HepG2 (cell line): ENCODE measurements around the gene OSBPL10. TPM values are rescaled to one million over a fixed set of nuclear protein-coding genes. Genes with fewer than 3 reads are reported as not detected.

Experiments used
- FOSL1 ChIP-seq: sonication (generic); formaldehyde crosslinking; IDR thresholded peaks from 2 replicates; pipeline ENCODE4 v1.9.0; 2021; ENCODE audit warnings: missing genetic modification reagents, borderline replicate concordance
- FOXA3 ChIP-seq: IDR thresholded peaks from 2 replicates; pipeline ENCODE4 v1.6.1; 2016; ENCODE audit warnings: missing genetic modification reagents, missing compliant biosample characterization
- IRF2 ChIP-seq: IDR thresholded peaks from 2 replicates; pipeline ENCODE4 v1.6.1; 2018; ENCODE audit warnings: missing genetic modification reagents, missing compliant biosample characterization
- JUNB ChIP-seq: sonication (generic); formaldehyde crosslinking; IDR thresholded peaks from 2 replicates; pipeline ENCODE4 v1.8.0; 2022; ENCODE audit warnings: missing genetic modification reagents, mild to moderate bottlenecking, borderline replicate concordance
- NR3C1 ChIP-seq: sonication (generic); formaldehyde crosslinking; IDR thresholded peaks from 2 replicates; pipeline ENCODE4 v1.4.0; 2020; ENCODE audit warnings: missing genetic modification reagents
- TOPORS ChIP-seq: sonication (generic); formaldehyde crosslinking; IDR thresholded peaks from 2 replicates; pipeline ENCODE4 v1.8.0; 2023; ENCODE audit warnings: mild to moderate bottlenecking, missing genetic modification reagents
- ZNF34 ChIP-seq: sonication (generic); formaldehyde crosslinking; IDR thresholded peaks from 2 replicates; pipeline ENCODE4 v1.4.0; 2020; ENCODE audit warnings: mild to moderate bottlenecking, missing genetic modification reagents, borderline replicate concordance
- ZNF451 ChIP-seq: sonication (generic); formaldehyde crosslinking; IDR thresholded peaks from 2 replicates; pipeline ENCODE4 v1.5.0; 2020; ENCODE audit warnings: mild to moderate bottlenecking, missing genetic modification reagents
- ZNF564 ChIP-seq: sonication (generic); formaldehyde crosslinking; IDR thresholded peaks from 2 replicates; pipeline ENCODE4 v1.8.1; 2023; ENCODE audit warnings: mild to moderate bottlenecking, missing genetic modification reagents
- ZNF572 ChIP-seq: sonication (generic); formaldehyde crosslinking; IDR thresholded peaks from 2 replicates; pipeline ENCODE4 v1.5.1; 2020; ENCODE audit warnings: mild to moderate bottlenecking, missing genetic modification reagents
- ZNF883 ChIP-seq: sonication (generic); formaldehyde crosslinking; IDR thresholded peaks from 2 replicates; pipeline ENCODE4 v1.5.1; 2020; ENCODE audit warnings: mild to moderate bottlenecking, missing genetic modification reagents; ENCODE audit errors: not compliant biosample characterization
- polyA plus RNA-seq, 8 experiments: library from polyadenylated mRNA; depleted of rRNA in 3 of 8; stranded (reverse) in 7 of 8; unstranded in 1 of 8; fragments of >200 nt; fragmentation: Illumina TruSeq in 4 of 8; extraction: Trizol in 4 of 8; gene quantifications; 2 replicates each; pipeline versions ENCODE4 v1.2.1 to v1.2.3, GENCODE V29; 2011 to 2016; ENCODE audit warnings: low read depth in 4 of 8, missing spikeins in 1 of 8, mixed read lengths in 1 of 8; ENCODE audit not compliant: insufficient read depth in 1 of 8
- total RNA-seq, 5 experiments: library from RNA; depleted of rRNA; stranded (reverse); fragments of >200 nt; fragmentation: Illumina TruSeq; extraction: Trizol; gene quantifications; 2 replicates each; pipeline ENCODE4 v1.2.3, GENCODE V29; 2016; ENCODE audit warnings: low read depth in 1 of 5
- TF ChIP-seq, protein P1 (sequence below), 2 experiments: sonication (generic) in 1 of 2; formaldehyde crosslinking in 1 of 2; IDR thresholded peaks; 2 replicates each; pipeline versions ENCODE4 v1.5.1 to v1.6.1; 2011 to 2020; ENCODE audit warnings: borderline replicate concordance in 1 of 2, low read depth in 1 of 2, low read length in 1 of 2, mild to moderate bottlenecking in 1 of 2, missing genetic modification reagents in 1 of 2, moderate library complexity in 1 of 2
- TF ChIP-seq, protein P2 (sequence below): sonication (generic); formaldehyde crosslinking; IDR thresholded peaks from 2 replicates; pipeline ENCODE4 v1.4.0; 2020; ENCODE audit warnings: missing genetic modification reagents
- TF ChIP-seq, protein P3 (sequence below): sonication (generic); formaldehyde crosslinking; IDR thresholded peaks from 2 replicates; pipeline ENCODE4 v1.4.0; 2020; ENCODE audit warnings: missing genetic modification reagents, borderline replicate concordance
- TF ChIP-seq, protein P4 (sequence below): sonication (generic); formaldehyde crosslinking; IDR thresholded peaks from 2 replicates; pipeline ENCODE4 v1.5.0; 2020; ENCODE audit warnings: missing genetic modification reagents
- TF ChIP-seq, protein P5 (sequence below): IDR thresholded peaks from 2 replicates; pipeline ENCODE4 v1.4.0; 2020; ENCODE audit warnings: mild to moderate bottlenecking, missing genetic modification reagents

Gene OSBPL10
- total and polyA plus RNA-seq, 2 of the 13 experiments (the other 11 are each of a cell fraction or from before 2014, with no cell fraction given) = 10.3 to 28.6 TPM

DNA sequence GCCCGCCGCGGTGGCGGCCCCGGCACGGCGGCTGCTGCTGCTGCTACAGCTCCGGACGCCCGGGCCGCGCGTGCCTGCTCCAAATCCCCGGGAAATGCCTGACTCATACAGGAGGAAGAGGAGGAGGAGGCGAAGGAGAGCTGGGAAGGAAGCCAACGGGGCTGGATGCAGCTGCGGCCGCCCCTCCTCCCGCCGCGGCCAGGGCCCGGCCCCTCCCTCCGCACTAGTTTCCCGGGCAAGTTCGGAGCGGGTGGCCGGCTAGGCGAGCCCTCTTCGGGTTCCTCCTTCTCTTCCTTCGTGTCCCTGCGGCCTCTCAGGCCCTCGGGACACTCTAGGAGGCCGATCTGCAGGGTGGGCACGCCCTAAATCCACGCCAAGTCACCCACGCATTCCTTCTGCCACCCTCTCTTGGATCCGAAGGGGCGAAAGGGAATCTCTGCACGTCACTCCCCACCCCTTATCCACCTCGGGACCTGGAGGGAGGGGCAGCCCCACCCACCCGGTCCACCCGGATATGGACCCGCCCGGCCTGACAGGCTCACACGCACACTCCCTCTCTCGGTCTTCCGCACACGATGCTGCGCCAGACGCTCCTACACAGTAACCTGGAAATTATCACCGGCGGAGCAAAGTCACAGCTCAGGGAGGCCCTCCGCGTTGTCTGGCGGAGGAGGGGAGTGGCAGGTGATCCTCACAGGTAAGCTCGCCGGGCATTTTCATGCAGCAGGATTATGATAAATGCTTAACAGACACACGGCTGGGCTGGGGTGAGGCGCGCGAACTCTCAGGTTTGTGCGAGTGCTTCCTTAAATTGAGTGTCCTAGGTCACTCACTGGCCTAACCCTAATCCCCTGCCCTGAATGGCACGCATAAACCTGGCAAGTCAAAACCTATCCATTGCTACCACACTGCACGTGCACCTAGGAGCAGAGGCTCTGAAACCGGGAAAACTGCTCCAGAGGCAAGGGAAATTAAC, at the start of gene OSBPL10, which contains the start of gene ZNF860 (continued):
- TF ChIP-seq ZNF883 (CRISPR knock-in tag) = no peak
- TF ChIP-seq, protein P1, sequence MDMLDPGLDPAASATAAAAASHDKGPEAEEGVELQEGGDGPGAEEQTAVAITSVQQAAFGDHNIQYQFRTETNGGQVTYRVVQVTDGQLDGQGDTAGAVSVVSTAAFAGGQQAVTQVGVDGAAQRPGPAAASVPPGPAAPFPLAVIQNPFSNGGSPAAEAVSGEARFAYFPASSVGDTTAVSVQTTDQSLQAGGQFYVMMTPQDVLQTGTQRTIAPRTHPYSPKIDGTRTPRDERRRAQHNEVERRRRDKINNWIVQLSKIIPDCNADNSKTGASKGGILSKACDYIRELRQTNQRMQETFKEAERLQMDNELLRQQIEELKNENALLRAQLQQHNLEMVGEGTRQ (IDR thresholded peaks at IDR 0.05; ENCODE audit: low read depth, low read length) = no peak
- TF ChIP-seq, protein P1 (CRISPR knock-in tag; IDR thresholded peaks at IDR 0.05; ENCODE audit: borderline replicate concordance) = no peak
- TF ChIP-seq, protein P2, sequence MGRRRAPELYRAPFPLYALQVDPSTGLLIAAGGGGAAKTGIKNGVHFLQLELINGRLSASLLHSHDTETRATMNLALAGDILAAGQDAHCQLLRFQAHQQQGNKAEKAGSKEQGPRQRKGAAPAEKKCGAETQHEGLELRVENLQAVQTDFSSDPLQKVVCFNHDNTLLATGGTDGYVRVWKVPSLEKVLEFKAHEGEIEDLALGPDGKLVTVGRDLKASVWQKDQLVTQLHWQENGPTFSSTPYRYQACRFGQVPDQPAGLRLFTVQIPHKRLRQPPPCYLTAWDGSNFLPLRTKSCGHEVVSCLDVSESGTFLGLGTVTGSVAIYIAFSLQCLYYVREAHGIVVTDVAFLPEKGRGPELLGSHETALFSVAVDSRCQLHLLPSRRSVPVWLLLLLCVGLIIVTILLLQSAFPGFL = no peak
- TF ChIP-seq TOPORS (CRISPR knock-in tag) = no peak
- TF ChIP-seq, protein P3, sequence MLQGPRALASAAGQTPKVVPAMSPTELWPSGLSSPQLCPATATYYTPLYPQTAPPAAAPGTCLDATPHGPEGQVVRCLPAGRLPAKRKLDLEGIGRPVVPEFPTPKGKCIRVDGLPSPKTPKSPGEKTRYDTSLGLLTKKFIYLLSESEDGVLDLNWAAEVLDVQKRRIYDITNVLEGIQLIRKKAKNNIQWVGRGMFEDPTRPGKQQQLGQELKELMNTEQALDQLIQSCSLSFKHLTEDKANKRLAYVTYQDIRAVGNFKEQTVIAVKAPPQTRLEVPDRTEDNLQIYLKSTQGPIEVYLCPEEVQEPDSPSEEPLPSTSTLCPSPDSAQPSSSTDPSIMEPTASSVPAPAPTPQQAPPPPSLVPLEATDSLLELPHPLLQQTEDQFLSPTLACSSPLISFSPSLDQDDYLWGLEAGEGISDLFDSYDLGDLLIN (CRISPR knock-in tag) = no peak
- no peak for TF ChIP-seq NR3C1
- 0 out of 2 replicates have a peak, but pooled peaks have one; percentile 24 for TF ChIP-seq IRF2
- no peak; the same call in 1 of the 2 replicates for TF ChIP-seq FOSL1 (CRISPR knock-in tag)
- peak; percentile 27; the same call in 1 of the 2 replicates for TF ChIP-seq FOXA3
- TF ChIP-seq JUNB (CRISPR knock-in tag) = no peak
- TF ChIP-seq, protein P4, sequence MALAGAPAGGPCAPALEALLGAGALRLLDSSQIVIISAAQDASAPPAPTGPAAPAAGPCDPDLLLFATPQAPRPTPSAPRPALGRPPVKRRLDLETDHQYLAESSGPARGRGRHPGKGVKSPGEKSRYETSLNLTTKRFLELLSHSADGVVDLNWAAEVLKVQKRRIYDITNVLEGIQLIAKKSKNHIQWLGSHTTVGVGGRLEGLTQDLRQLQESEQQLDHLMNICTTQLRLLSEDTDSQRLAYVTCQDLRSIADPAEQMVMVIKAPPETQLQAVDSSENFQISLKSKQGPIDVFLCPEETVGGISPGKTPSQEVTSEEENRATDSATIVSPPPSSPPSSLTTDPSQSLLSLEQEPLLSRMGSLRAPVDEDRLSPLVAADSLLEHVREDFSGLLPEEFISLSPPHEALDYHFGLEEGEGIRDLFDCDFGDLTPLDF (CRISPR knock-in tag) = no peak
- no peak for TF ChIP-seq ZNF564 (CRISPR knock-in tag)
- TF ChIP-seq, protein P5, sequence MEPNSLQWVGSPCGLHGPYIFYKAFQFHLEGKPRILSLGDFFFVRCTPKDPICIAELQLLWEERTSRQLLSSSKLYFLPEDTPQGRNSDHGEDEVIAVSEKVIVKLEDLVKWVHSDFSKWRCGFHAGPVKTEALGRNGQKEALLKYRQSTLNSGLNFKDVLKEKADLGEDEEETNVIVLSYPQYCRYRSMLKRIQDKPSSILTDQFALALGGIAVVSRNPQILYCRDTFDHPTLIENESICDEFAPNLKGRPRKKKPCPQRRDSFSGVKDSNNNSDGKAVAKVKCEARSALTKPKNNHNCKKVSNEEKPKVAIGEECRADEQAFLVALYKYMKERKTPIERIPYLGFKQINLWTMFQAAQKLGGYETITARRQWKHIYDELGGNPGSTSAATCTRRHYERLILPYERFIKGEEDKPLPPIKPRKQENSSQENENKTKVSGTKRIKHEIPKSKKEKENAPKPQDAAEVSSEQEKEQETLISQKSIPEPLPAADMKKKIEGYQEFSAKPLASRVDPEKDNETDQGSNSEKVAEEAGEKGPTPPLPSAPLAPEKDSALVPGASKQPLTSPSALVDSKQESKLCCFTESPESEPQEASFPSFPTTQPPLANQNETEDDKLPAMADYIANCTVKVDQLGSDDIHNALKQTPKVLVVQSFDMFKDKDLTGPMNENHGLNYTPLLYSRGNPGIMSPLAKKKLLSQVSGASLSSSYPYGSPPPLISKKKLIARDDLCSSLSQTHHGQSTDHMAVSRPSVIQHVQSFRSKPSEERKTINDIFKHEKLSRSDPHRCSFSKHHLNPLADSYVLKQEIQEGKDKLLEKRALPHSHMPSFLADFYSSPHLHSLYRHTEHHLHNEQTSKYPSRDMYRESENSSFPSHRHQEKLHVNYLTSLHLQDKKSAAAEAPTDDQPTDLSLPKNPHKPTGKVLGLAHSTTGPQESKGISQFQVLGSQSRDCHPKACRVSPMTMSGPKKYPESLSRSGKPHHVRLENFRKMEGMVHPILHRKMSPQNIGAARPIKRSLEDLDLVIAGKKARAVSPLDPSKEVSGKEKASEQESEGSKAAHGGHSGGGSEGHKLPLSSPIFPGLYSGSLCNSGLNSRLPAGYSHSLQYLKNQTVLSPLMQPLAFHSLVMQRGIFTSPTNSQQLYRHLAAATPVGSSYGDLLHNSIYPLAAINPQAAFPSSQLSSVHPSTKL (CRISPR knock-in tag) = peak; percentile 45; the same call in 1 of the 2 replicates
- TF ChIP-seq ZNF34 (CRISPR knock-in tag) = no peak
- no peak for TF ChIP-seq ZNF451 (CRISPR knock-in tag)
- TF ChIP-seq ZNF572 (CRISPR knock-in tag) = no peak
